ENCODE measurements around the gene GPR157. TPM values are rescaled to one million over a fixed set of nuclear protein-coding genes. Genes with fewer than 3 reads are reported as not detected.

The GPR157 gene
- total RNA-seq, 2 experiments from 2014 or later: 1.4 to 5.4 TPM

DNA sequence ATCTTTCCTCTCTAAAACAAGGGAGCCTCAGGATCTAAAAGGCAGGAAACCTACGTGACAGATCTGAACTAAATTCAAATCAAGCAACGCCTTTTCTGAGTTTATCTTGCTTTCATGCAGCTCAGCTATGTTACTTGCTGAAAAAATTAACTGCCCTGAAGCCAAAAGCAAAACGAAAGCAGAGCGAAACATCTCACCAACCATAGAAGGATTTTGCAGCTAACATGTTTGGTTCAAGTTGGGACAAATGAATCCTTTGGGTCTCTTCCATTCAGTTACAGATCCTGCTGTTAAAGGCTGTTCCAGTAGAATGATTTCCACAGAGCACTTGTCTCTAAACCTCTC, 59.9 kb downstream of the GPR157 start:
- H3K9me2 ChIP-seq (ENCODE audit: insufficient read depth, low read length): no peaks in the 10 kb centered on the region
- intact Hi-C loops (cut with micrococcal nuclease; ENCODE audit: unreplicated experiment): loop anchor here (1.0 to 5.0 kb wide), 3 partner anchors 11 to 192 kb away; partner anchors contain the start of gene ENO1
- peak overlapping the region; percentile 89 for H3K4me2 ChIP-seq (ENCODE audit: low read length)
- no peak for TF ChIP-seq EZH2phosphoT487 (IDR thresholded peaks at IDR 0.05; ENCODE audit: borderline replicate concordance, low read depth, low read length)
- TF ChIP-seq, protein P1, sequence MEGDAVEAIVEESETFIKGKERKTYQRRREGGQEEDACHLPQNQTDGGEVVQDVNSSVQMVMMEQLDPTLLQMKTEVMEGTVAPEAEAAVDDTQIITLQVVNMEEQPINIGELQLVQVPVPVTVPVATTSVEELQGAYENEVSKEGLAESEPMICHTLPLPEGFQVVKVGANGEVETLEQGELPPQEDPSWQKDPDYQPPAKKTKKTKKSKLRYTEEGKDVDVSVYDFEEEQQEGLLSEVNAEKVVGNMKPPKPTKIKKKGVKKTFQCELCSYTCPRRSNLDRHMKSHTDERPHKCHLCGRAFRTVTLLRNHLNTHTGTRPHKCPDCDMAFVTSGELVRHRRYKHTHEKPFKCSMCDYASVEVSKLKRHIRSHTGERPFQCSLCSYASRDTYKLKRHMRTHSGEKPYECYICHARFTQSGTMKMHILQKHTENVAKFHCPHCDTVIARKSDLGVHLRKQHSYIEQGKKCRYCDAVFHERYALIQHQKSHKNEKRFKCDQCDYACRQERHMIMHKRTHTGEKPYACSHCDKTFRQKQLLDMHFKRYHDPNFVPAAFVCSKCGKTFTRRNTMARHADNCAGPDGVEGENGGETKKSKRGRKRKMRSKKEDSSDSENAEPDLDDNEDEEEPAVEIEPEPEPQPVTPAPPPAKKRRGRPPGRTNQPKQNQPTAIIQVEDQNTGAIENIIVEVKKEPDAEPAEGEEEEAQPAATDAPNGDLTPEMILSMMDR (conservative IDR thresholded peaks at IDR 0.05; ENCODE audit: low read length): no peak; the same call in 1 of the 2 replicates
- H3K4me1 ChIP-seq (ENCODE audit: insufficient read depth, low read length, poor library complexity, severe bottlenecking): peaks cover 64% of the 10 kb centered on the region
- H3K27ac ChIP-seq (ENCODE audit: low read depth, low read length, poor library complexity, severe bottlenecking): peak overlapping the region; percentile 92
- DNase-seq (ENCODE audit: low spot score): peak; percentile 36
- TSS peak; percentile 86 for BruUV-seq (replicated peaks)
- H4K20me1 ChIP-seq (ENCODE audit: insufficient read depth, low read length): no peaks in the 10 kb centered on the region
- H2AFZ ChIP-seq (ENCODE audit: low read length): no peak overlapping the region
- H3K36me3 ChIP-seq (ENCODE audit: insufficient read depth, low read length): peaks cover 54% of the 10 kb centered on the region
- H3K79me2 ChIP-seq (ENCODE audit: insufficient read depth, low read depth, low read length): peaks cover 63% of the 10 kb centered on the region
- ChIA-PET POLR2A (interaction anchor here (0.8 to 3.0 kb wide), 5 partner anchors 8 to 61 kb away, joined by 3 to 28 read pairs (median 4); no protein-coding TSS in a partner anchor), CTCF (ENCODE audit: unreplicated experiment) (no interaction called here)
- peak overlapping the region; percentile 83 for H3K4me3 ChIP-seq (ENCODE audit: low read depth, low read length, poor library complexity, severe bottlenecking)
- H3K9me3 ChIP-seq (ENCODE audit: low read length): no peaks in the 10 kb centered on the region

DNA sequence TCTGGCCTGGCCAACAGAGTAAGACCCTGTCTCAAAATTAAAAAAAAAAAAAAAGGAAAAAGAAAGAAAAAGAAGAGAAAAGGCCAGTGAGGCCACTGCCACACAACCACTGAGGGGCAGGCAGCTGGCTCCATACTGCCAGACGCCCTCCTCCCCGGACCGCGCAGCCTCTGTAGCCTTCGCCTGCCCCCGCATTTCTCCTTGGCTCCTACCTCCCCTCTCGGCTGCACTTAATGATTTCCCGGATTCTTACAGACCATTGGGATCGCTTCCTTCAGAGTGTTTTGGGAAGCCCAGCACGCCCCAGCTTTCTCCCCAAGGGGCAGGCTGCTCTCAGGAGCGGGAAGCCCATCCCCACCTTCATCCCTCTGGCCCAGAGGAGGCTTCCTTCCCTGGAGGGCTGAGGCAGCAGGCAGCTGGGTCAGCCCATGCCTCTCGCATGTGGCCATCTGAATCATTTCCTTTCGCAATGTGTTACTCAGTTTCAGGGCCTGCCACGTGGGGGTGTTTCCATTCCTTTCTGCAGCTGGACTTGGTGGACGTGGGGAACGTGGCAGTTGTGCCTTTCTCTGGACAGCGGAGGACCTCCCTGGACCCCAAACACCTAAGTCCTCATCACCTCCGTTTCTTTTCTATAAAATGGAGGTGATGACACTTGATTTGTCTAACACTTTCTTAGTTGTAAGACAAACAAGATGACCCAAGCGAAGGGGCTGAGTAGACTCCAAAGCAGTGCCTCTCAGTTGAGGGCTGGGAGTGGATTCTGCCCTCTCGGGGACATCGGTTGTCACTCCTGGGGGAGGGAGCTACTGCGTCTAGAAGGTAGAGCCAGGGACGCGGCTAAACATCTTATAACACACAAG, 61.7 kb downstream of the GPR157 start:
- no peaks in the 10 kb centered on the region for H3K9me3 ChIP-seq (ENCODE audit: low read length)
- H3K4me2 ChIP-seq (ENCODE audit: low read length): peak overlapping the region; percentile 89
- CTCF ChIA-PET (ENCODE audit: unreplicated experiment): no interaction called here
- H3K4me3 ChIP-seq (ENCODE audit: low read depth, low read length, poor library complexity, severe bottlenecking): peak overlapping the region; percentile 83
- no peak overlapping the region for H2AFZ ChIP-seq (ENCODE audit: low read length)
- POLR2A ChIA-PET: interaction anchor here (0.7 to 3.0 kb wide), 3 partner anchors 9 to 118 kb away, joined by 4 to 28 read pairs (median 15); no protein-coding TSS in a partner anchor
- TF ChIP-seq, protein P1 (conservative IDR thresholded peaks at IDR 0.05; ENCODE audit: low read length): 0 out of 2 replicates have a peak, but pooled peaks have one; percentile 26
- no peak for TF ChIP-seq EZH2phosphoT487 (IDR thresholded peaks at IDR 0.05; ENCODE audit: borderline replicate concordance, low read depth, low read length)
- H3K27ac ChIP-seq (ENCODE audit: low read depth, low read length, poor library complexity, severe bottlenecking): peak overlapping the region; percentile 92
- H3K9me2 ChIP-seq (ENCODE audit: insufficient read depth, low read length): no peaks in the 10 kb centered on the region
- H3K36me3 ChIP-seq (ENCODE audit: insufficient read depth, low read length): peaks cover 59% of the 10 kb centered on the region
- intact Hi-C loops (cut with micrococcal nuclease; ENCODE audit: unreplicated experiment): loop anchor here (2.0 to 5.0 kb wide), 2 partner anchors 58 to 190 kb away; partner anchors contain the start of gene ENO1
- no TSS peak for BruUV-seq (replicated peaks)
- peaks cover 81% of the 10 kb centered on the region for H3K79me2 ChIP-seq (ENCODE audit: insufficient read depth, low read depth, low read length)
- peaks cover 63% of the 10 kb centered on the region for H3K4me1 ChIP-seq (ENCODE audit: insufficient read depth, low read length, poor library complexity, severe bottlenecking)
- no peaks in the 10 kb centered on the region for H4K20me1 ChIP-seq (ENCODE audit: insufficient read depth, low read length)
- peak; percentile 70 for DNase-seq (ENCODE audit: low spot score)
